GM03348 (cell line): Measurements from ENCODE around the gene CAPS.
A peak's percentile ranks its signal among the peaks of the same experiment; 100 is the strongest.

Experiments
- DNase-seq: peaks from one replicate; pipeline ENCODE4 v3.0.0; 2012; ENCODE audit warnings: low spot score

The CAPS gene

GRCh38 chr19:5910638-5910907, 3.5 kb upstream of the CAPS start:
- DNase-seq = no peak

GRCh38 chr19:5911366-5911765, 2.7 kb upstream of the CAPS start:
- DNase-seq = no peak

- DNase-seq = no peak
Observed at GRCh38 chr19:5914358-5914774, 312 bp downstream of the CAPS start.

GRCh38 chr19:5914946-5915781, 1.1 kb downstream of the CAPS start:
- DNase-seq = no peak

GRCh38 chr19:5915782-5916165, 1.7 kb downstream of the CAPS start:
- DNase-seq = no peak

GRCh38 chr19:5916181-5916708, 2.2 kb downstream of the CAPS start:
- no peak for DNase-seq

GRCh38 chr19:5917431-5918107, 3.5 kb downstream of the CAPS start:
- DNase-seq = no peak

GRCh38 chr19:5918463-5919079, 4.5 kb downstream of the CAPS start:
- DNase-seq = no peak

- DNase-seq = no peak
Observed at GRCh38 chr19:5921516-5922160, 7.6 kb downstream of the CAPS start.

- no peak for DNase-seq
Observed at GRCh38 chr19:5922161-5922545, 8.1 kb downstream of the CAPS start.

GRCh38 chr19:5923356-5923755, 9.3 kb downstream of the CAPS start:
- DNase-seq = no peak

GRCh38 chr19:5925830-5926427, 11.9 kb downstream of the CAPS start:
- no peak for DNase-seq

- DNase-seq = peak; percentile 88
Observed at GRCh38 chr19:5926641-5927440, 12.8 kb downstream of the CAPS start.

- DNase-seq = no peak
Observed at GRCh38 chr19:5927441-5927821, 13.4 kb downstream of the CAPS start.

GRCh38 chr19:5929179-5929578, 15.1 kb downstream of the CAPS start:
- DNase-seq = no peak

GRCh38 chr19:5929625-5930024, 15.6 kb downstream of the CAPS start:
- no peak for DNase-seq

GRCh38 chr19:5931251-5931650, 17.2 kb downstream of the CAPS start:
- DNase-seq = no peak

- DNase-seq = no peak
Observed at GRCh38 chr19:5932146-5932545, 18.1 kb downstream of the CAPS start.

- DNase-seq = no peak
Observed at GRCh38 chr19:5932609-5933262, 18.7 kb downstream of the CAPS start.

- DNase-seq = no peak
Observed at GRCh38 chr19:5933391-5934068, 19.5 kb downstream of the CAPS start.

- no peak for DNase-seq
Observed at GRCh38 chr19:5934069-5934401, 20.0 kb downstream of the CAPS start.
